ENCODE measurements around the gene CMSS1.

- no peak for TF ChIP-seq JUNB (IDR thresholded peaks at IDR 0.05)
- TF ChIP-seq POLR2AphosphoS2 (conservative IDR thresholded peaks at IDR 0.05; ENCODE audit: low read length): no peak
Measured at GRCh38 chr3:99984139-99984538, 166.5 kb downstream of the CMSS1 start.

Measured in A549 (cell line).